Kidney tubule cell (primary cell): ENCODE measurements around the gene EMCN.
"Not testable (repeated sequence)": the region's sequence is repeated elsewhere in the genome, so short reads cannot be mapped to it uniquely, and the experiment has no call there.

Experiments
- DNase-seq: peaks from one replicate; pipeline ENCODE4 v3.0.0-alpha.2; 2018; ENCODE audit warnings: low spot score

The EMCN gene

GRCh38 chr4:100379583-100380105 lies 138.2 kb downstream of the EMCN start:
- peak; percentile 68 for DNase-seq

DNA sequence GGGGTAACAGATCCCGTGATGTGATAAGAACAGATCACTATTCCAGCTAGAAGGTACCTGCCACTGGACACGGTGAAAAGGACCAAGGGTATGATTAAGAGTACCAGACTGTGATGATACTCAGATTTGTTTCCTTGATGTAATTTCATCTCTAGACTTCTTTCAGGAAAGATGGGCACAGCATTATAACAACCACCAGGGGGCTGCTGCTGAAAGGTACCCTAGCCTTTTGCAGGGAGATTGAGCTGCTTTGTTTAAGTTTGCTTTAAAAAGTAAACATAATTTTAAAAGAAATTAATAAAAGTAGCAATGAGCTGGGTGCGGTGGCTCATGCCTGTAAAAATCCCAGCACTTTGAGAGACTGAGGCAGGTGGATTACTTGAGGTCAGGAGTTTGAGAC lies 145.4 kb downstream of the EMCN start:
- peak; percentile 13 for DNase-seq

DNA sequence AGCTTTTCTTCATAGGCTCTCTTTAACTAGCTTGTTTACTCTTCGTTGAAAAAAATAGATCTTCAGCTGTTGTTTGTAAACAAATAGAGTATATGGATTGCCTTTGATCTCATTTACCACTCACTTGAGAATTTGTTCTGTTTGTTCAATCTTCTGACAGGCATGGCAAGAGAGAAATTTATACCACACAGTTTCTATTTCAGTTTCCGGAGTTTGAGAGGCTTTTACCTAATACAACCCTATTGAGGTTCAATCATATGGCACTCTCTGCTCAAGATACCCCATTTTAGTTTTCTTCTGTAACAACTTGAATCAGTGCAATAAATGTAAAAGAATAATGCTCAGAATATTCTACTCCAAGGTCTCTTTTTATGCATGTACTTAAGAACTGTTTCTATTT lies 148.0 kb downstream of the EMCN start:
- no peak for DNase-seq

GRCh38 chr4:100367451-100367850 lies 150.4 kb downstream of the EMCN start:
- DNase-seq, result no peak

- DNase-seq, result no peak
Measured at GRCh38 chr4:100366213-100366612, 151.6 kb downstream of the EMCN start.

DNA sequence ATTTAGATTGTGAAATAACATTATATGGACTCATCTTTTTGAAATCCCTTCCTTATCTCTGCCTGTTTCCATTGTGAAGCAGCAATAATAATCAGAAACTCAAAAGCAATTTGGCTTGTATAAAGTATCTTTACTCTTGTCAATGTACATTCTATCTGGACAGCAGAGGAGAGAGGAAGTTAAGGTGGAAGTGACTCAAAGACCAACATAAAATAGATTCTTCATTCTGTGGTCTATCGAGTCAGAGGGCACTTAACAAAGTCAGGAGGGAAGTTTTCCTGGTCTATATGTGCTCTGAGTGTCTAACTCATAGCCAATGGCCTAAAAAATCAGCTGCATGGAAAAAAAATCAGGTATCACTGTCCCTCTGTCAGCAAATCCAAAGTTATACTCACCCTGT lies 155.5 kb downstream of the EMCN start:
- peak; percentile 51 for DNase-seq

DNA sequence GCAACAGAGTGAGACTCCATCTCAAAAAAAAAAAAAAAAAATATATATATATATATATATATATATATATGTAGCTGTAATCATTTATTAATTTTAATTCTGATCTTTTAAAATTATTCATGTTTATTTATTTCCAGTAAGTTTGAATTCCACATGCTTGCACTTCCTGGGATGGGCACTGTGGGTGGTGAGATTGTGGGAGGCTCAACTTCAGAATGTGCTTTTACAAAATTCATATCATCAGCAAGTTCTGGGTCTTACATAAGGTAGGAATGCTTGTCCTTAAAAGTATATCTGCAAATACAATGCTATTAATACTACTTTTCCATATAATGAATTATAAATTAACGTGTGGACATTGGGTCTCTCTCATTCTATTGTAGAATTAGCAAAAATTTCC lies 156.5 kb downstream of the EMCN start:
- no peak for DNase-seq

DNA sequence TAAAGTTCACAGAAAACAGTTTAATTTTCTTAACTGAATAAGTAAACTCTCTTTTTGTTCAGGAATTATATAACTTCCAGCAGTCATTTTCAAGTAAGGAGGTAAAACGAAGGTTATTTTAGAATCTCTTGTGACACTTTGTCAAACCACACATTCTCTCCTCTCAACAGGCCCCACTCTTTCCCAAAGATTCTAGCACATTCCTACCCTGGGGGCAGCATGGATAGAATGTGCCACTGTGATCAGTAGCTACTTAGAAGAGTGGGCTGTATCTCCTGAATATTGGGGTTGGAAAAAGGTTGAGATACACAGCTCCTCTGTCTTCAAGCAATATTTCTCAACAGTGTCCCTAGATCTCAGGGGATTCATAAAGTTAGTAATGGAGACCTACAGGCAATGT lies 157.6 kb downstream of the EMCN start:
- DNase-seq, result no peak

GRCh38 chr4:100359441-100359840 lies 158.4 kb downstream of the EMCN start:
- no peak for DNase-seq

DNA sequence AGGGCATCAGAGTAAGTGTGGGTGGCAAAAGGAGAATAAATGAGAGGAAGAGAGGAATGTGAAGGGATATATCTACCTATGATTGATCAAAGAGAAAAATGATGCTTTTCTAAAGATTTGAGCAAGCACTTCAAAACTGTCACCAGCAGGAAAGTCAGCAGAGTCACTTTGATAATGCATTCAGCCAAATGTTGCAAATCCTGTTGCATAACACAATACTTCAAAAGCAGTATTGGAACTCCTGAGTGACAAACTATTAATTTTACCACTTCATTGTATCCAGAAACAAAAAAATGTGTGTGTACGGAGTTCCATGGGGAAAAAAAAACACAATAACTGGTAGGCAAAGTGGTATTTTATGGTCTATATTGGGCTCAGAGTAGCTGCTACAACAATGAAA lies 160.3 kb downstream of the EMCN start:
- DNase-seq, result no peak

GRCh38 chr4:100356172-100356571 lies 161.7 kb downstream of the EMCN start:
- peak; percentile 80 for DNase-seq

DNA sequence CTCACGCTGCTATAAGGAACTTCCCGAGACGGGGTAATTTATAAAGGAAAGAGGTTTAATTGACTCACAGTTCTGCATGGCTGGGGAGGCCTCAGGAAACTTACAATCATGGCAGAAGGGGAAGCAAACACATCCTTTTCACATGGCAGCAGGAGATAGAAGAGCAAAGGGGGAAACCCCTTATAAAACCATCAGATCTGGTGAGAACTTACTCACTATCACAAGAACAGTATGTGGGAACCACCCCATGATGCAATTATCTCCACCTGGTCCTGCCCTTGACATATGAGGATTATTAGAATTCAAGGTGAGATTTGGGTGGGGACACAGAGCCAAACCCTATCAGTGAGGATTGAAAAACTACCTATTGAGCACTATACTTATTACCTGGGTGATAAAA lies 165.5 kb downstream of the EMCN start:
- not testable (repeated sequence) for DNase-seq

DNA sequence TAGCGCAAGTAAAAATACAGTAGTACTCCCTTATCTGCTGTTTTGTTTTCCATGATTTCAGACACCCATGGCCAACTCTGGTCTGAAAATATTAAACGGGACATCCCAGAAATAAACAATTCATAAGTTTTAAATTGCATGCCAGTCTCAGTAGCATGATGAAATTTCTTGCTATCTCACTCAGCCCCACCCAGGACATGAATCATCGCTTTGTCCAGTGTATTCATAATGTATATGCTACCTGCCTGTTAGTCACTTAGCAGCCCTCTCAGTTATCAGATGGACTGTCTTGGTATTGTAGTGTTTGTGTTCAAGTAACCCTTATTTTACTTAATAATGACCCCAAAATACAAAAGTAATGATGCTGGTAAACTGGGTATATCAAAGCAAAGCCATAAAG lies 169.3 kb downstream of the EMCN start:
- DNase-seq, result peak; percentile 75

- DNase-seq, result no peak
Measured at GRCh38 chr4:100347241-100347640, 170.6 kb downstream of the EMCN start.

- DNase-seq, result no peak
Measured at GRCh38 chr4:100345585-100345984, 172.2 kb downstream of the EMCN start.
